ENCODE data around the gene CMTM1. TPM values are rescaled to one million over a fixed set of nuclear protein-coding genes. Genes with fewer than 3 reads are reported as not detected.

Gene CMTM1
- total RNA-seq, 5 donors from 2014 or later (not counting 1 experiment from before 2014, with no cell fraction given) = 0.95 to 12.9 (median 10.3) TPM

DNA sequence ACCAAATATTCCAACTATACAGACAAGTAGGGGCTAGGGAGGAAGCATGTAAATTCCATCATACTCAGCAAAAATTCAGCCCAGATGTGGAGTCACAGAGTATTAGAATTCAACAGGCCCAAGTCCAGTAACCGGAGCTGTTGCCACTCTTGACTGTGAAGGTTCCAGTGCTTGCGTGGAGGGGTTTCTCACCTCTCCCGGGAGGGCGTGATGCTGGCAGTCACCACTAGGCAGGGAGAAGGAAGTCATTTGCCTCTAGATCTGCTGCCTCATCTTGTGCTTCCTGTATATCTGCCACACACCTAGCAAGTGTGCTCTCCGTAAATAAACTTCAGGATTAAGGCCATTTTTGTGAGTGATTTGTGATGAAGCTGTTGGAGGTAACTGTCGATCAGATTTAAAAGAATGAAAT lies 14.9 kb upstream of the CMTM1 start:
- DNase-seq = peak; percentile 26 to 79 (median 50)
- no peaks in the 10 kb centered on the region for H3K36me3 ChIP-seq (ENCODE audit: control insufficient read depth in 2 of 2, extremely low read depth in 1 of 2, insufficient read depth in 1 of 2, low read length in 1 of 2)
- H3K4me3 ChIP-seq (ENCODE audit: control insufficient read depth in 1 of 2, extremely low read depth in 1 of 2, low read length in 1 of 2) = peak overlapping the region; percentile 73 to 81
- no peaks in the 10 kb centered on the region for H3K27me3 Mint-ChIP-seq
- no peaks in the 10 kb centered on the region for H3K27me3 ChIP-seq (replicated peaks in 1 of 2; ENCODE audit: control insufficient read depth in 2 of 2, extremely low read depth in 1 of 2, insufficient read depth in 2 of 2, low read length in 1 of 2)
- H3K4me1 ChIP-seq (ENCODE audit: control insufficient read depth in 1 of 2, extremely low read depth in 1 of 2, insufficient read depth in 2 of 2, low read length in 2 of 2) = peaks cover 30 to 66% of the 10 kb centered on the region in 2 experiments
- 0% methylated on average over 1 of the region's 6 CpGs for WGBS (ENCODE audit: insufficient coverage)
- peak; percentile 35 to 52 (median 43) for ATAC-seq (replicated peaks in 1 of 4)
- H3K4me3 Mint-ChIP-seq = peak overlapping the region; percentile 91 to 96 (median 94)
- H3K36me3 Mint-ChIP-seq = peaks cover 14% of the 10 kb centered on the region
- peak overlapping the region; percentile 94 for H3K27ac Mint-ChIP-seq
- POLR2A ChIA-PET = no interaction called here
- H3K4me1 Mint-ChIP-seq = peaks cover 74 to 81% (median 80%) of the 10 kb centered on the region in 3 donors
- no peaks in the 10 kb centered on the region for H3K9me3 ChIP-seq
- no peaks in the 10 kb centered on the region for H3K9me3 Mint-ChIP-seq
- CTCF ChIA-PET = interaction anchor here (0.6 to 2.7 kb wide), 11 partner anchors 12 to 161 kb away, joined by 3 to 29 read pairs (median 4); no protein-coding TSS in a partner anchor
- H3K27ac ChIP-seq (ENCODE audit: low read length) = peak overlapping the region; percentile 83

DNA sequence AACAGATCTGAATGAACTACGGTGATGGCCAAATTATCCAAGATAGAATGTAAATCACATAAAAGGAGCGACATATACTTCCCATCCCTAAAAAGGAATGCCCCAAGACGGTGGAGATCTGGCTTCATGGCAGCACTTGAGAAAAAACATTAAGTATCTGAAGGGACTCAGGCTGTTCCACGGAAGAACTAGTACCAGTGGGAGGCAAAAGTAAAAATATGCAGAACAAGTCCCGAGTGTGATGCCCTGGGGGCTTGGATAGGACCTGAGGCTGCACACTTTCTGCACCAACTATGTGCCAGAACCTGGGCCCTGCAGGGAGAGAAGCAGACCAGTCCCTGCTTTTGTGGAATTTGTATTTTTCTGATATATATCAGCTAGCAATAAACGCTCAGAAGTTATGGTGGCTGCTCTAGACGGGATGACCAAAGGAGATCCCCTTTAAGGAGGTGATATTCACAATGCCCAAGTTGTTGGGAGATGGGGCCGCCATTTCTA lies 14.4 kb upstream of the CMTM1 start:
- WGBS (ENCODE audit: insufficient coverage) = 6% methylated on average over 3 of the region's 8 CpGs
- no peaks in the 10 kb centered on the region for H3K9me3 Mint-ChIP-seq
- H3K36me3 ChIP-seq (ENCODE audit: control insufficient read depth in 2 of 2, extremely low read depth in 1 of 2, insufficient read depth in 1 of 2, low read length in 1 of 2) = no peaks in the 10 kb centered on the region

DNA sequence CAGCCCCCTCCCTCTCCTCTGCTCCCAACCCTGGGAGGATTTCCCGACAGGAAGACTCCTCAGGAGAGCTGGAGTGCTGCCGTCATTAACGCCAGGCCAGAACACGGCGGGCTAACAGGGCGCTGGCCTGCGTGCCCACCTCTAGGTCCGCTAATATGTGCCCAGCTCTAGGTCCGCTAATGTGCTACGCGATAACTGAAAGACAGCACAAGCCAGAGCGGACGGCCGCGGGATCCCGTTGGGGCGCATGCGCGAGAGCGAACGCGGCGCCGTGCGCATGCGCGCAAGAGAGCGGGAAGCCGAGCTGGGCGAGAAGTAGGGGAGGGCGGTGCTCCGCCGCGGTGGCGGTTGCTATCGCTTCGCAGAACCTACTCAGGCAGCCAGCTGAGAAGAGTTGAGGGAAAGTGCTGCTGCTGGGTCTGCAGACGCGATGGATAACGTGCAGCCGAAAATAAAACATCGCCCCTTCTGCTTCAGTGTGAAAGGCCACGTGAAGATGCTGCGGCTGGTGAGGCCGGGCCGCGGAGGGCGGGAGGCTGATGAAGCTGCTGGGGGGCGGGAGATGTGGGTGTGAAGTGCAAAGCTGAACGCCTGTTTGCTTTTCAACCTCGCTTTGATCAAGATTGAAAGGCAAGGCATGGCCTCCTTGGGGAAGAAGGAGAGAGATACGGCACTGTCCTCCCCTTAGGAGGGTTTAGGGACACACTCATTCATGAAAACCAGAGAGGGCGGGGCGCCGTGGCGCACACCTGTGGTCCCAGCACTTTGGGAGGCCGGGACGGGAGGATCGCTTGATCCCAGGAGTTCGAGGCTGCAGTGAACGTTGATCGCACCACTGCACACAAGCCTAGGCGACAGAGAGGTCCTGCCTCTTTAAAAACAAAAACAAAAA lies 13.7 kb upstream of the CMTM1 start, which contains the start of gene CKLF:
CKLF (plus strand) TSS at position 291 of the 892 bp plus-strand sequence; CDS start at position 431, 140 bp downstream.
- Mint-ChIP-seq H3K4me1 (peaks cover 80 to 81% (median 80%) of the 10 kb centered on the region in 3 donors), H3K4me3 (peak within 1 kb of the TSS; percentile 91 to 96 (median 94)), H3K9me3 (no peaks in the 10 kb centered on the region), H3K27ac (peak within 1 kb of the TSS; percentile 94), H3K27me3 (no peaks in the 10 kb centered on the region), H3K36me3 (peaks cover 16% of the 10 kb centered on the region)
- DNase-seq = peak; percentile 78 to 96 (median 88)
- POLR2A ChIA-PET = interaction anchor here (0.6 to 0.8 kb wide), 3 partner anchors 17 to 327 kb away, joined by 3 to 6 read pairs (median 4); partner anchors contain the start of gene CMTM2 (in 1 of the 2)
- CTCF ChIA-PET = interaction anchor here (0.5 to 2.7 kb wide), 9 partner anchors 11 to 199 kb away, joined by 3 to 29 read pairs (median 3); partner anchors contain the start of gene DYNC1LI2 (in 1 of the 2)
- Histone ChIP-seq H3K27ac (ENCODE audit: low read length) (peak within 1 kb of the TSS; percentile 83), H3K27me3 (replicated peaks in 1 of 2; ENCODE audit: control insufficient read depth in 2 of 2, extremely low read depth in 1 of 2, insufficient read depth in 2 of 2, low read length in 1 of 2) (no peaks in the 10 kb centered on the region), H3K9me3 (no peaks in the 10 kb centered on the region), H3K4me1 (ENCODE audit: control insufficient read depth in 1 of 2, extremely low read depth in 1 of 2, insufficient read depth in 2 of 2, low read length in 2 of 2) (peaks cover 30 to 69% of the 10 kb centered on the region in 2 experiments), H3K4me3 (ENCODE audit: control insufficient read depth in 1 of 2, extremely low read depth in 1 of 2, low read length in 1 of 2) (peak within 1 kb of the TSS; percentile 73 to 81), H3K36me3 (ENCODE audit: control insufficient read depth in 2 of 2, extremely low read depth in 1 of 2, insufficient read depth in 1 of 2, low read length in 1 of 2) (peaks cover 0 to 1% of the 10 kb centered on the region in 2 donors)
- under 1% methylated on average over 56 of the region's 63 CpGs for WGBS (ENCODE audit: insufficient coverage)
- ATAC-seq (replicated peaks in 1 of 4) = peak; percentile 70 to 78 (median 73)

More for the DNA sequence above, 14.4 kb upstream of the CMTM1 start:
- H3K27ac Mint-ChIP-seq = peak overlapping the region; percentile 94
- peak in 4 of 35 experiments; percentile 4 to 11 (median 10) for DNase-seq
- Histone ChIP-seq H3K4me3 (ENCODE audit: control insufficient read depth in 1 of 2, extremely low read depth in 1 of 2, low read length in 1 of 2) (peak overlapping the region; percentile 73 to 81), H3K4me1 (ENCODE audit: control insufficient read depth in 1 of 2, extremely low read depth in 1 of 2, insufficient read depth in 2 of 2, low read length in 2 of 2) (peaks cover 30 to 66% of the 10 kb centered on the region in 2 experiments), H3K27ac (ENCODE audit: low read length) (peak overlapping the region; percentile 83), H3K9me3 (no peaks in the 10 kb centered on the region), H3K27me3 (replicated peaks in 1 of 2; ENCODE audit: control insufficient read depth in 2 of 2, extremely low read depth in 1 of 2, insufficient read depth in 2 of 2, low read length in 1 of 2) (no peaks in the 10 kb centered on the region)
- ChIA-PET CTCF (interaction anchor here (1.0 to 2.7 kb wide), 8 partner anchors 11 to 200 kb away, joined by 3 to 29 read pairs (median 4); partner anchors contain the start of gene DYNC1LI2 (in 1 of the 2)), POLR2A (no interaction called here)
- peak overlapping the region; percentile 91 to 96 (median 94) for H3K4me3 Mint-ChIP-seq
- no peaks in the 10 kb centered on the region for H3K27me3 Mint-ChIP-seq
- peaks cover 14% of the 10 kb centered on the region for H3K36me3 Mint-ChIP-seq
- peaks cover 78 to 83% (median 82%) of the 10 kb centered on the region in 3 donors for H3K4me1 Mint-ChIP-seq
- peak in 1 of 4 experiments; percentile 1 for ATAC-seq (replicated peaks in 1 of 4)

DNA sequence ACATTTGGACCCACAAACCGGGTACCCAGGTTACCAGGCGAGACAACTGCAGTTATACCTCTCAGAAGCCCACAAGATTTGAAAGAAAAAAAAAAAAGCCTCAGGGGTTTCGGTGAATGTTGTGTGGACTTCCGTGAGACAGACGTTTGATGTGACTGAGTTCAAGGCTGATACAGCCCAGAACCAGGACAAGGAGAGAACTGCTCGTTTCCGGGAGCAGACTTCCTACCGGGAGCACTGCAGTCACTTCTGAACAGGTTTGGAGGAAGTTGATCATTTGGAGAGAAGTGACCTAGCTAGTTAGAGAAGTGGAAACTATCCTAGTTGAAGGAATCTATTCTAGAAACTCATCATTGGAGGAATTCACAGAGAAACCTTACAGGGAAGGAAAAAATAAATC lies 13.0 kb upstream of the CMTM1 start:
- Histone ChIP-seq H3K4me1 (ENCODE audit: control insufficient read depth in 1 of 2, extremely low read depth in 1 of 2, insufficient read depth in 2 of 2, low read length in 2 of 2) (peaks cover 30 to 67% of the 10 kb centered on the region in 2 experiments), H3K9me3 (no peaks in the 10 kb centered on the region), H3K36me3 (ENCODE audit: control insufficient read depth in 2 of 2, extremely low read depth in 1 of 2, insufficient read depth in 1 of 2, low read length in 1 of 2) (peaks cover 0 to 8% of the 10 kb centered on the region in 2 donors), H3K27ac (ENCODE audit: low read length) (peak overlapping the region; percentile 45), H3K4me3 (ENCODE audit: control insufficient read depth in 1 of 2, extremely low read depth in 1 of 2, low read length in 1 of 2) (peak overlapping the region; percentile 73 to 81), H3K27me3 (replicated peaks in 1 of 2; ENCODE audit: control insufficient read depth in 2 of 2, extremely low read depth in 1 of 2, insufficient read depth in 2 of 2, low read length in 1 of 2) (no peaks in the 10 kb centered on the region)
- Mint-ChIP-seq H3K36me3 (peaks cover 18% of the 10 kb centered on the region), H3K9me3 (no peaks in the 10 kb centered on the region), H3K27me3 (no peaks in the 10 kb centered on the region), H3K27ac (peak overlapping the region; percentile 94), H3K4me3 (peak overlapping the region; percentile 91 to 96 (median 94)), H3K4me1 (peaks cover 77 to 81% (median 80%) of the 10 kb centered on the region in 3 donors)
- DNase-seq (peak in 1 of 35 experiments; percentile 49), ATAC-seq (replicated peaks in 1 of 4) (no peak)
- CTCF ChIA-PET = interaction anchor here (0.5 to 2.7 kb wide), 7 partner anchors 9 to 322 kb away, joined by 3 to 17 read pairs (median 5); partner anchors contain the start of gene DYNC1LI2 (in 1 of the 2)
- 0% methylated on average over 4 of the region's 8 CpGs for WGBS (ENCODE audit: insufficient coverage)
- POLR2A ChIA-PET = interaction anchor here (0.6 to 1.2 kb wide), 4 partner anchors 10 to 1753 kb away, joined by 3 to 6 read pairs (median 3); partner anchors contain the start of gene CMTM2 (in 1 of the 2)

DNA sequence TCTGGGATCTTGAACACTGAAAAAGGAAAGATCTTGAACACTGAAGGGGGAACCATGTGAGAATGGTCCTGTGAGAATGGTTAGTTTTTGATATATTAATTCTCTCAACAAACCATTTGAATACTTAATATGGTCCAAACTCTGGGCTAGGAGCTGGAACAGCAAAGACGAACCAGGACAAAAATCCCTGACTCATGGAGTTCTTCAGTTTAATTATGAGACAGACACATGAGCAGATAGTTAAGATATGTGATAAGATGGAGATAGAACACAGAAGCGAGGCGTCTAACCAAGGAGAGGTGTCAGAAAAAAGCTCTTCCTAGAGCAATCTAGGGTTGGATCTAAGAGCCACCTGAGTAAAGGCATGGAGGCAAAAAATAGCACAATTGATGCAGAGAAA lies 12.2 kb upstream of the CMTM1 start:
- no peak for ATAC-seq (replicated peaks in 1 of 4)

More for the DNA sequence above, 12.2 kb upstream of the CMTM1 start:
- peak overlapping the region; percentile 45 for H3K27ac ChIP-seq (ENCODE audit: low read length)
- H3K9me3 ChIP-seq = no peaks in the 10 kb centered on the region
- H3K36me3 Mint-ChIP-seq = peaks cover 19% of the 10 kb centered on the region
- peak overlapping the region; percentile 94 for H3K27ac Mint-ChIP-seq
- H3K4me1 ChIP-seq (ENCODE audit: control insufficient read depth in 1 of 2, extremely low read depth in 1 of 2, insufficient read depth in 2 of 2, low read length in 2 of 2) = peaks cover 30 to 64% of the 10 kb centered on the region in 2 experiments
- peak overlapping the region in 1 of 2 donors; percentile 73 for H3K4me3 ChIP-seq (ENCODE audit: control insufficient read depth in 1 of 2, extremely low read depth in 1 of 2, low read length in 1 of 2)
- CTCF ChIA-PET = interaction anchor here (0.5 to 1.4 kb wide), 2 partner anchors 9 to 147 kb away, joined by 6 read pairs; no protein-coding TSS in a partner anchor
- no peaks in the 10 kb centered on the region for H3K27me3 Mint-ChIP-seq
- DNase-seq = no peak
- no CpG with 5 or more reads among the region's 3 CpGs for WGBS (ENCODE audit: insufficient coverage)
- peaks cover 4 to 16% of the 10 kb centered on the region in 2 donors for H3K36me3 ChIP-seq (ENCODE audit: control insufficient read depth in 2 of 2, extremely low read depth in 1 of 2, insufficient read depth in 1 of 2, low read length in 1 of 2)
- POLR2A ChIA-PET = interaction anchor here (0.5 to 1.2 kb wide), 4 partner anchors 9 to 1752 kb away, joined by 3 to 6 read pairs (median 4); no protein-coding TSS in a partner anchor
- peak overlapping the region; percentile 91 to 96 (median 94) for H3K4me3 Mint-ChIP-seq
- no peaks in the 10 kb centered on the region for H3K9me3 Mint-ChIP-seq
- no peaks in the 10 kb centered on the region for H3K27me3 ChIP-seq (replicated peaks in 1 of 2; ENCODE audit: control insufficient read depth in 2 of 2, extremely low read depth in 1 of 2, insufficient read depth in 2 of 2, low read length in 1 of 2)
- peaks cover 73 to 81% (median 80%) of the 10 kb centered on the region in 3 donors for H3K4me1 Mint-ChIP-seq
